ENCODE data around the gene INPP5D.
"Not testable (repeated sequence)": the region's sequence is repeated elsewhere in the genome, so short reads cannot be mapped to it uniquely, and the experiment has no call there.

The INPP5D gene

DNA sequence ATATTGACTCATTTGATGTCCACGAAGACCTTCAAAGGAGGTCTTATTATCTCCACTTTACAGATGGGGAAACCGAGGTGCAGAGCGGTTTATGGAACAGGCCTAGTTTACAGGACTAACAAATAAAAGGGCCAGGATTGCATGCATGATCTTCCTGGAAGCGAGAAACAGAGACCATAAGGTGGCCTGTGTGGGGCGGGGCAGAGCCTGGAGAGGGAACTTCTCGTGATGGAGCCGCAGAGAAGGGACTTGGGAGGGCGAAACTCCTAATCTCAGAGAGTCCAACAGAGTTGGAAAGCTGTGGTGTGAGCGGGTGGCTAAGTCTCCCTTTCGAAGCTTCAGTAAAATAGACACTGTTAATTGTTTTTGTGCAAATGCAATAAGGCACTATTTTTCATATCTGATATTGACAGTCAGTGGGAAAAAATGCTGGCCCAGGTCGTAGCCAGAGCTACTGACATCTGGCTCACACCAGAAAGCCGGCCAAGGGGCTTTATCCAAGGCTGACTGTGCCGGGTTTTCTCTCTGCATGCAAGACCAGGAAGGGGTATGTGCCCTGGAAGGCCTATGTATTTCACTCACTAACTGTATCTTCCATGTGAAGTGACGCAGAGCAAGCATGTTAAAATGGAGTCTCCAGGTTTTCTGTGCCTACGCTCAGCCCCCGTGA, 4.5 kb downstream of the INPP5D start:
- no peak overlapping the region for H3K4me3 ChIP-seq (replicated peaks in 1 of 2; ENCODE audit: low read depth in 2 of 2, low read length in 2 of 2)
- TF ChIP-seq, protein P1, sequence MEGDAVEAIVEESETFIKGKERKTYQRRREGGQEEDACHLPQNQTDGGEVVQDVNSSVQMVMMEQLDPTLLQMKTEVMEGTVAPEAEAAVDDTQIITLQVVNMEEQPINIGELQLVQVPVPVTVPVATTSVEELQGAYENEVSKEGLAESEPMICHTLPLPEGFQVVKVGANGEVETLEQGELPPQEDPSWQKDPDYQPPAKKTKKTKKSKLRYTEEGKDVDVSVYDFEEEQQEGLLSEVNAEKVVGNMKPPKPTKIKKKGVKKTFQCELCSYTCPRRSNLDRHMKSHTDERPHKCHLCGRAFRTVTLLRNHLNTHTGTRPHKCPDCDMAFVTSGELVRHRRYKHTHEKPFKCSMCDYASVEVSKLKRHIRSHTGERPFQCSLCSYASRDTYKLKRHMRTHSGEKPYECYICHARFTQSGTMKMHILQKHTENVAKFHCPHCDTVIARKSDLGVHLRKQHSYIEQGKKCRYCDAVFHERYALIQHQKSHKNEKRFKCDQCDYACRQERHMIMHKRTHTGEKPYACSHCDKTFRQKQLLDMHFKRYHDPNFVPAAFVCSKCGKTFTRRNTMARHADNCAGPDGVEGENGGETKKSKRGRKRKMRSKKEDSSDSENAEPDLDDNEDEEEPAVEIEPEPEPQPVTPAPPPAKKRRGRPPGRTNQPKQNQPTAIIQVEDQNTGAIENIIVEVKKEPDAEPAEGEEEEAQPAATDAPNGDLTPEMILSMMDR (IDR thresholded peaks at IDR 0.05; ENCODE audit: low read depth, low read length) = no peak
- DNase-seq (ENCODE audit: low read depth in 2 of 2) = peak in 1 of 2 donors; percentile 10

DNA sequence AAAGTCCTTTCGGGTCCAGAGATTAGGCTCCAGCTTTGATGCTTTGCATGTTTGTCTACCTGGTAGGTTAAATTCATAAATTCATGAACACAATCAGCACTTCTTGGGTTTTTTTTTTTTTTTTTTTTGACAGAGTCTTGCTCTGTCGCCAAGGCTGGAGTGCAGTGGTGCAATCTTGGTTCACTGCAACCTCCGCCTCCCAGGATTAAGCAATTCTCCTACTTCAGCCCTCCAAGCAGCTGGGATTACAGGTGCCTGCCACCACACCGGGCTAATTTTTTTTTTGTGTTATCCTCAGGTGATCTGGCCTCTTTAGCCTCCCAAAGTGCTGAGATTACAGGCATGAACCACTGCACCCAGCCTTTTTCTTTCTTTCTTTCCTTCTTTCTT, 5.1 kb downstream of the INPP5D start:
- not testable (repeated sequence) for H3K4me3 ChIP-seq (replicated peaks in 1 of 2; ENCODE audit: low read depth in 2 of 2, low read length in 2 of 2)
- peak in 1 of 2 donors; percentile 25 for DNase-seq (ENCODE audit: low read depth in 2 of 2)

DNA sequence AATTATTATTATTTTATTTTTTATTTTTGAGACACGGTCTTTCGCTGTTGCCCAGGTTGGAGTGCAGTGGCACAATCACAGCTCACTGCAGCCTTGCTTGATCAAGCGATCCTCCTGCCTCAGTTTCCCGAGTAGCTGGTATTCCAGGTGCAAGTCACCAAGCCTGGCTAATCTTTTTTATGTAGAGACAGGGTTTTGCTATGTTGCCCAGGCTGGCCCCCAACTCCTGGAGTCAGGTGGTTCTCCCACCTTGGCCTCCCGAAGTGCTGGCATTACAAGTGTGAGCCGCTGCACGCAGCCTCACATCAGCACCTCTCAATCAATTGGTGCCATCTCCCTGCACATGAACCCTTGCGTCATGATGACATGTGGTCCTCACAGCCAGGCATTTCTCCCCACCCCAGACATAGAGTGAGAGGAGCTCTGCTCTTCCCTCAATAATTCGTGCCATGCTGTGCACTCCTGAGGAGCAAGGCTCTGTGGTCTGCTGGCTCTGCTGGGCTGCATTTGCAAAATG, 5.9 kb downstream of the INPP5D start:
- H3K4me3 ChIP-seq (replicated peaks in 1 of 2; ENCODE audit: low read depth in 2 of 2, low read length in 2 of 2) = no peak overlapping the region
- no peak for DNase-seq (ENCODE audit: low read depth in 2 of 2)
- TF ChIP-seq, protein P1 (IDR thresholded peaks at IDR 0.05; ENCODE audit: low read depth, low read length) = no peak

DNA sequence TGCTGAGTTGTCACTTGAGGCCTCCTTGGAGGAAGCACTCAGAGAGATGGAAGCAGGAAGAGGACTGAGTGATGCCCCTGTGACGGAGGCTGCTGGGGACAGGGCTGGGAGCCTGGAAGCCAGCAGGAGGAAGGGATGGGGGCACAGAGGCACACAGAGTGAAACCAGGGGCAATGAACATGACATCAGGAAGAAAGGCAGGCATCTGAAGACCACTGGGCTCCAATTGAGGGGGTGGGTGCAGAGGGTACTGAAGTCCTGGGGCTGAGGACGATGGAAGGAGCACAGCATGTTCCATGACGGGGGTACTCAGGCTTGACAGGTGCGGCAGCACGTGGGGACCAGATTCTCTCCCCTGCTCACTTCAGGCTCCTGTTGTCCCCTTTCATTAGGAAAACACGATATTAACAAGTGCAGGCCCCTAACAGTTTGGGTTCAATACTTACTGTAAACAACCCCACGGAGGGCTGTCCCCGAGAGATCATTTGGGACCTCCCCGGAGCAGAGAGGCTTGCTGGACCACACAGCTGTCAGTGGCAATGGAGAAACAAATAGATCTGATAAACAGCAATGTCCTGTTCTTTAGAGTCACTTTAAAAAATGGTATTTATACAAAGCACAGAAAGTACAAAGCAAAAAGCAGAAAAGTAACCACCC, 8.7 kb downstream of the INPP5D start:
- no peak overlapping the region for H3K4me3 ChIP-seq (replicated peaks in 1 of 2; ENCODE audit: low read depth in 2 of 2, low read length in 2 of 2)
- DNase-seq (ENCODE audit: low read depth in 2 of 2) = no peak
- TF ChIP-seq, protein P1 (IDR thresholded peaks at IDR 0.05; ENCODE audit: low read depth, low read length) = no peak

DNA sequence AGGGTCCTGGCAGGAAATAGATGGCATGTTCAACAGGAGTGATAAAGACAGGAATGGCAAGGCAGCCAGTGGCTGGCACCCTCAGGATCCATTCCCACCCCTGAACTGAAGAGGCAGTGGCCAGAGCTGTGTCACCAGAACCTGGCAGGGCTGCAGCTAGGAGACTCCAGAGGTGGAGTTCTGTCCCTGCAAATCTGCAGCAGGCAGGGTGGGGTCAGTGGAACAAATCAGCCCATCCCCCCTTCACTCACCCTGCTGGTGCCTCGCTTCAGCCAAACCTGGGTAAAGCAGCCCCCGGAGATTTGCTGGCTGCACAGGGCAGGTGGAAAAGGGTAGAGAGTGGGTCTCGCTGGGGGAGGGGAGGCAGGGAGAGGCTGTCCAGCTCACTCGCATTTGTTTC, 12.7 kb downstream of the INPP5D start:
- no peak overlapping the region for H3K4me3 ChIP-seq (replicated peaks in 1 of 2; ENCODE audit: low read depth in 2 of 2, low read length in 2 of 2)
- no peak for DNase-seq (ENCODE audit: low read depth in 2 of 2)
- TF ChIP-seq, protein P1 (IDR thresholded peaks at IDR 0.05; ENCODE audit: low read depth, low read length) = no peak

DNA sequence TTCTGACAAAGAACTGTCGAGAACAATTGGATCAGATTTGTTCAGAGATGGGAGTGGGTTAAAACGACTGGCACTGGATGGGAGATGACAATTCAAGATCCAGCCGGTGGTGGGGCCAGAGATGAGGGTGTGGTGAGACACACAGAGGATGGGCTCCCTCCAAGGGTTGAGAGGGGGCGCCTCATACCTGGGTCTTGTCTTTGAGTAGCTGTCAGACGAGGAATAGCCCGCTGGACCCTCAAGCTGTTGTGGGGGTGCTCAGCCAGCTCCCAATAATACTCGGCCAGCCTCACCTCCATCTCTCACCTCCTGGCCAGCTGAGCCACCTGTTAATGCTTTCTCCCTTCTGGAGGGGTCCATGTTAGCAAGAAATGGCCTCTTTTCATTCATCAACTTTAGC, 14.0 kb downstream of the INPP5D start:
- DNase-seq (ENCODE audit: low read depth in 2 of 2) = no peak
- H3K4me3 ChIP-seq (replicated peaks in 1 of 2; ENCODE audit: low read depth in 2 of 2, low read length in 2 of 2) = no peak overlapping the region
- TF ChIP-seq, protein P1 (IDR thresholded peaks at IDR 0.05; ENCODE audit: low read depth, low read length) = no peak

DNA sequence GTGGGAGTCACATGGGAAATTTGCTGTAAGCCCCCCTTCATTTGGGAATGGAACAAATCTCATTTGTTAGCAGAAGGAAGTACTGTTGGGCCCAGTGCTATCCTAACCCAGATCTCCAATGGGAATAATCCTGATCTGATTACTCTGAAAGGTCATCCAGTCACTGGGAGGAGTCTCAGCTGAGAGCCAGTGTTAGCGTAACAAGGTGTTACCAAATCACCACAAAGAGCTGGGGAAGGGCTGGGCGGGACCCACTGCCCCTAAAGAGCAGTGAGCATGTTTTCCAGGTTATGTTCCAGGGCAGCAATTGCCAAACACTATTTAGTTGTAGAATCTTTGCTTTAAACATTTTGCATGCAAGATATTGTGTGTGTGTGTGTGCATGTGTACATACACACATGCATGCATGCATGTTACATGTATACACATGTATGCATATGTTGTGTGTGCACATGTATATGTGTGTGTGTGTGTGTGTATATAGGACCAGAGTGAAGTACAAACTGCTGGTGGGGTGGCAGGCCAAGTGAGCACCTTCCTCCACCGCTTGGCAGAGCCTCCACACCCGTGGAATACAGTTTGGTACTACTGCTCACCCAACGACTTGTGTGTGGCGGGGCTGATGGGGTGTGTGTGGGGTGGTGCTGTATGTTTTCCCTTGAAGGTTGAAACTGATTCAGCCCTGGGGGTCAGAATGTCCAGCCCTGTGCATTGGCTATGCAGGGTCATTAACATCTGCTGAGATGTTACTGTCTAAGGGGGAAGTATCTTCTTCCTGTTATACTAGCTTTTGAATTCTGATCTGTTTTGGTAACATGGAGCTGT, 15.2 kb downstream of the INPP5D start:
- H3K4me3 ChIP-seq (replicated peaks in 1 of 2; ENCODE audit: low read depth in 2 of 2, low read length in 2 of 2) = no peak overlapping the region
- no peak for DNase-seq (ENCODE audit: low read depth in 2 of 2)
- TF ChIP-seq, protein P1 (IDR thresholded peaks at IDR 0.05; ENCODE audit: low read depth, low read length) = no peak
